Neuron (in vitro differentiated cells): ENCODE results near the gene DNAH3.

Experiments
- H2AFZ ChIP-seq: one replicate; pipeline ENCODE4 v1.6.1; 2013; ENCODE audit warnings: low read depth, mild to moderate bottlenecking, inconsistent platforms, low read length, moderate library complexity
- H3K27me3 ChIP-seq: one replicate; pipeline ENCODE4 v1.6.1; 2013; ENCODE audit warnings: low read length; ENCODE audit not compliant: insufficient read depth
- H3K36me3 ChIP-seq: one replicate; pipeline ENCODE4 v1.6.1; 2013; ENCODE audit warnings: low read length; ENCODE audit not compliant: insufficient read depth
- H3K4me1 ChIP-seq: one replicate; pipeline ENCODE4 v1.6.1; 2013; ENCODE audit warnings: low read length; ENCODE audit not compliant: insufficient read depth
- H3K4me3 ChIP-seq: 2 replicates; pipeline ENCODE4 v1.5.1; 2013; ENCODE audit warnings: mild to moderate bottlenecking, low read length, moderate library complexity
- H3K9me3 ChIP-seq: one replicate; pipeline ENCODE4 v1.6.1; 2013; ENCODE audit warnings: low read length

Gene DNAH3

GRCh38 chr16:20887207-20887606 lies 263.4 kb downstream of the DNAH3 start:
- Histone ChIP-seq H3K4me3 (no peak overlapping the region), H3K4me1 (peaks cover 8% of the 10 kb centered on the region), H2AFZ (no peak overlapping the region), H3K36me3 (no peaks in the 10 kb centered on the region), H3K9me3 (no peaks in the 10 kb centered on the region), H3K27me3 (no peaks in the 10 kb centered on the region)

GRCh38 chr16:20886320-20886719 lies 264.3 kb downstream of the DNAH3 start:
- H3K4me3 ChIP-seq: no peak overlapping the region
- H3K36me3 ChIP-seq: no peaks in the 10 kb centered on the region
- no peaks in the 10 kb centered on the region for H3K9me3 ChIP-seq
- no peak overlapping the region for H2AFZ ChIP-seq
- H3K4me1 ChIP-seq: peaks cover 8% of the 10 kb centered on the region
- H3K27me3 ChIP-seq: no peaks in the 10 kb centered on the region

GRCh38 chr16:20884240-20884556 lies 266.4 kb downstream of the DNAH3 start:
- no peaks in the 10 kb centered on the region for H3K9me3 ChIP-seq
- H3K36me3 ChIP-seq: no peaks in the 10 kb centered on the region
- peaks cover 7% of the 10 kb centered on the region for H3K4me1 ChIP-seq
- H3K27me3 ChIP-seq: no peaks in the 10 kb centered on the region
- no peak overlapping the region for H3K4me3 ChIP-seq
- no peak overlapping the region for H2AFZ ChIP-seq

- no peak overlapping the region for H3K4me3 ChIP-seq
Measured at GRCh38 chr16:20883554-20884239, 266.9 kb downstream of the DNAH3 start.

More at GRCh38 chr16:20883554-20884239, 266.9 kb downstream of the DNAH3 start:
- H3K36me3 ChIP-seq: no peaks in the 10 kb centered on the region
- no peaks in the 10 kb centered on the region for H3K9me3 ChIP-seq
- H3K4me1 ChIP-seq: peaks cover 12% of the 10 kb centered on the region
- H3K27me3 ChIP-seq: no peaks in the 10 kb centered on the region
- H2AFZ ChIP-seq: no peak overlapping the region
